ENCODE results near the gene DEFB131A. TPM values are rescaled to one million over a fixed set of nuclear protein-coding genes. Genes with fewer than 3 reads are reported as not detected.
"Not testable (repeated sequence)": the region's sequence is repeated elsewhere in the genome, so short reads cannot be mapped to it uniquely, and the experiment has no call there.

DEFB131A gene
- not detected for total RNA-seq
- long read RNA-seq, result 0 reads

GRCh38 chr4:9444114-9444513 lies at the start of gene DEFB131A:
DEFB131A (plus strand) TSS chr4:9444414; CDS start chr4:9444534, 120 bp downstream.
- H3K36me3 ChIP-seq; H3K27me3 ChIP-seq (ENCODE audit: low read depth); ATAC-seq; H3K4me1 ChIP-seq; H3K27ac ChIP-seq; H3K9me3 ChIP-seq; intact Hi-C loops (cut with DNase I); H3K4me3 ChIP-seq; DNase-seq: not testable (repeated sequence)

- intact Hi-C loops (cut with DNase I); H3K9me3 ChIP-seq; H3K27me3 ChIP-seq (ENCODE audit: low read depth); H3K27ac ChIP-seq; H3K36me3 ChIP-seq; H3K4me3 ChIP-seq; ATAC-seq; H3K4me1 ChIP-seq; DNase-seq: not testable (repeated sequence)
These were observed 38.4 kb upstream of the DEFB131A start for GRCh38 chr4:9405774-9406173.

GRCh38 chr4:9406491-9406890 lies 37.7 kb upstream of the DEFB131A start:
- H3K4me3 ChIP-seq; H3K9me3 ChIP-seq; H3K27me3 ChIP-seq (ENCODE audit: low read depth); DNase-seq; ATAC-seq; H3K36me3 ChIP-seq; H3K4me1 ChIP-seq; intact Hi-C loops (cut with DNase I); H3K27ac ChIP-seq: not testable (repeated sequence)

GRCh38 chr4:9409793-9410192 lies 34.4 kb upstream of the DEFB131A start:
- Histone ChIP-seq H3K27me3 (ENCODE audit: low read depth) (no peaks in the 10 kb centered on the region), H3K4me1 (no peaks in the 10 kb centered on the region), H3K27ac (no peak overlapping the region), H3K4me3 (no peak overlapping the region), H3K36me3 (no peaks in the 10 kb centered on the region), H3K9me3 (no peaks in the 10 kb centered on the region)
- ATAC-seq (no peak), DNase-seq (no peak)
- intact Hi-C loops (cut with DNase I), result no loop called here
- no peak for TF ChIP-seq CTCF (IDR thresholded peaks at IDR 0.05)

GRCh38 chr4:9421884-9422455 lies 22.2 kb upstream of the DEFB131A start:
- H3K4me1 ChIP-seq; intact Hi-C loops (cut with DNase I); H3K36me3 ChIP-seq; H3K27me3 ChIP-seq (ENCODE audit: low read depth); H3K27ac ChIP-seq; H3K9me3 ChIP-seq; ATAC-seq; H3K4me3 ChIP-seq; DNase-seq: not testable (repeated sequence)

- H3K36me3 ChIP-seq; intact Hi-C loops (cut with DNase I); H3K4me3 ChIP-seq; H3K27me3 ChIP-seq (ENCODE audit: low read depth); DNase-seq; H3K9me3 ChIP-seq; ATAC-seq; H3K4me1 ChIP-seq; H3K27ac ChIP-seq: not testable (repeated sequence)
These were observed 18.3 kb upstream of the DEFB131A start for GRCh38 chr4:9425916-9426315.

GRCh38 chr4:9430061-9430460 lies 14.2 kb upstream of the DEFB131A start:
- ATAC-seq; H3K4me3 ChIP-seq; intact Hi-C loops (cut with DNase I): not testable (repeated sequence)

GRCh38 chr4:9433320-9433719 lies 10.9 kb upstream of the DEFB131A start:
- H3K4me3 ChIP-seq; ATAC-seq; H3K27ac ChIP-seq; H3K4me1 ChIP-seq; intact Hi-C loops (cut with DNase I); H3K9me3 ChIP-seq; H3K36me3 ChIP-seq; H3K27me3 ChIP-seq (ENCODE audit: low read depth); DNase-seq: not testable (repeated sequence)

More at GRCh38 chr4:9430061-9430460, 14.2 kb upstream of the DEFB131A start:
- not testable (repeated sequence) for H3K9me3 ChIP-seq; H3K27ac ChIP-seq; H3K27me3 ChIP-seq (ENCODE audit: low read depth); DNase-seq; H3K36me3 ChIP-seq; H3K4me1 ChIP-seq

- H3K27me3 ChIP-seq (ENCODE audit: low read depth); H3K4me3 ChIP-seq: not testable (repeated sequence)
These were observed 7.5 kb upstream of the DEFB131A start for GRCh38 chr4:9436728-9437127.

GRCh38 chr4:9442355-9442754 lies 1.9 kb upstream of the DEFB131A start:
- H3K36me3 ChIP-seq; H3K4me1 ChIP-seq; intact Hi-C loops (cut with DNase I); H3K27ac ChIP-seq; H3K4me3 ChIP-seq; DNase-seq; H3K9me3 ChIP-seq; H3K27me3 ChIP-seq (ENCODE audit: low read depth); ATAC-seq: not testable (repeated sequence)

More at GRCh38 chr4:9436728-9437127, 7.5 kb upstream of the DEFB131A start:
- H3K4me1 ChIP-seq; H3K36me3 ChIP-seq; ATAC-seq; DNase-seq; H3K9me3 ChIP-seq; intact Hi-C loops (cut with DNase I); H3K27ac ChIP-seq: not testable (repeated sequence)

- H3K9me3 ChIP-seq; intact Hi-C loops (cut with DNase I); H3K4me3 ChIP-seq; H3K4me1 ChIP-seq; H3K36me3 ChIP-seq; H3K27me3 ChIP-seq (ENCODE audit: low read depth); H3K27ac ChIP-seq; ATAC-seq; DNase-seq: not testable (repeated sequence)
These were observed 467 bp downstream of the DEFB131A start for GRCh38 chr4:9444681-9445080.

GRCh38 chr4:9452251-9452650 lies 8.0 kb downstream of the DEFB131A start:
- H3K27ac ChIP-seq; H3K4me3 ChIP-seq; intact Hi-C loops (cut with DNase I); H3K9me3 ChIP-seq; H3K27me3 ChIP-seq (ENCODE audit: low read depth); H3K36me3 ChIP-seq; H3K4me1 ChIP-seq; DNase-seq; ATAC-seq: not testable (repeated sequence)

- ATAC-seq; intact Hi-C loops (cut with DNase I): not testable (repeated sequence)
These were observed 10.1 kb downstream of the DEFB131A start for GRCh38 chr4:9454284-9454683.

More at GRCh38 chr4:9454284-9454683, 10.1 kb downstream of the DEFB131A start:
- not testable (repeated sequence) for H3K27ac ChIP-seq; H3K9me3 ChIP-seq; H3K4me1 ChIP-seq; H3K27me3 ChIP-seq (ENCODE audit: low read depth); DNase-seq; H3K36me3 ChIP-seq; H3K4me3 ChIP-seq
